ENCODE measurements around the gene LNPK. TPM values are rescaled to one million over a fixed set of nuclear protein-coding genes. Genes with fewer than 3 reads are reported as not detected.

LNPK gene, protein sequence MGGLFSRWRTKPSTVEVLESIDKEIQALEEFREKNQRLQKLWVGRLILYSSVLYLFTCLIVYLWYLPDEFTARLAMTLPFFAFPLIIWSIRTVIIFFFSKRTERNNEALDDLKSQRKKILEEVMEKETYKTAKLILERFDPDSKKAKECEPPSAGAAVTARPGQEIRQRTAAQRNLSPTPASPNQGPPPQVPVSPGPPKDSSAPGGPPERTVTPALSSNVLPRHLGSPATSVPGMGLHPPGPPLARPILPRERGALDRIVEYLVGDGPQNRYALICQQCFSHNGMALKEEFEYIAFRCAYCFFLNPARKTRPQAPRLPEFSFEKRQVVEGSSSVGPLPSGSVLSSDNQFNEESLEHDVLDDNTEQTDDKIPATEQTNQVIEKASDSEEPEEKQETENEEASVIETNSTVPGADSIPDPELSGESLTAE
- total RNA-seq, result 57.6 and 63.6 TPM in 2 replicates

DNA sequence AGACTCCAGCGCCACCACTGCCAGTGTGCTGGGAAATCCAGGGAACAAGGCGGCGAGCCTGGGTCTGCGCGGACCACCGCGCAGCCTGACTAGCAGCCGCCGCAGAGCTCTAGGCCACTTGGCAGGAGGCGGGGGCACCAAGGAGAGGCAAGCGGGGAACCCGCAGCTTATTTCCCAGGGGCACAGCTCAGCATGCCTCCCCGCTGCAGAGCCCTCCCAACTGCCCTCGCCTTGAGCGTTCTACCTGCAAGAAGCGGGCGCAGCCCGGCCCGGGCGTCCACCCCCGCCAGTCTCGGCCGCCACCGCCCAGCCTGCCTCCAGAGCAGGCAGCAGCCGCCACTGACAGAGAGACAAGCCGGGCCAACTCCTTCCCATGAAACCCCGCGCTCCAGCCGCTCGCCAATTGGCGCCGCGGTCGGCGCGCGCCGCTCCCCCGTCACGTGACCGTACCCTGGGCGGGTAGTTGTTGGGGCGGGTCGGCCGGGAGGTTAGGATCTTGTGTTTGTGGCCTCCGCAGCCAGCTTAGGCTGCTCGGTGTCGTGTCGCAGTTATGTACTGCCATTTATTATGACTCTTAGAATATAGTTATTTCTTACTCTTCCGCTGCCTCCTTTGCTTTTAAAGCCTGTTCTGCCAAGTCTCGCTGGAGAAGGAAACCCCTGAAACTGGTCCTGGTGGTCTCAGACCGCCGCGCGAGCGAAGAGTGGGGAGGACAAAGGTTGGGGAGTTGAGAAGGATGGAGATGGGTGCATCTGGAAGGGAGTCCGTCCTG lies at the start of gene LNPK:
LNPK (minus strand) TSS at position 352 of the 772 bp plus-strand sequence. CDS start 6,683 bp downstream, outside the sequence.

Other genes with a start within 250 kb of the LNPK start
- gene EVX2, start 81.7 kb upstream of the LNPK start, total RNA-seq, result not detected in 2 replicates
- 0.11 and 0.13 TPM in 2 replicates for gene HOXD13, start 90.5 kb upstream of the LNPK start, total RNA-seq
- not detected in 2 replicates for gene HOXD12, start 97.5 kb upstream of the LNPK start, total RNA-seq
- gene HOXD11, start 105.0 kb upstream of the LNPK start, total RNA-seq, result 0.13 and 0.76 TPM in 2 replicates
- gene HOXD10, start 114.5 kb upstream of the LNPK start, total RNA-seq, result 0.78 and 1.2 TPM in 2 replicates
- 2.9 and 4.3 TPM in 2 replicates for gene HOXD9, start 120.5 kb upstream of the LNPK start, total RNA-seq
- gene HOXD8, start 127.4 kb upstream of the LNPK start, total RNA-seq, result 9.2 and 10.2 TPM in 2 replicates
- 1.6 and 3.1 TPM in 2 replicates for gene HOXD4, start 149.3 kb upstream of the LNPK start, total RNA-seq
- 3.7 and 6.4 TPM in 2 replicates for gene HOXD3, start 155.0 kb upstream of the LNPK start, total RNA-seq
- not detected in 2 replicates for gene HOXD1, start 186.4 kb upstream of the LNPK start, total RNA-seq

Measured in articular chondrocyte of knee joint (primary cell).